ENCODE data around the gene KRT3.

DNA sequence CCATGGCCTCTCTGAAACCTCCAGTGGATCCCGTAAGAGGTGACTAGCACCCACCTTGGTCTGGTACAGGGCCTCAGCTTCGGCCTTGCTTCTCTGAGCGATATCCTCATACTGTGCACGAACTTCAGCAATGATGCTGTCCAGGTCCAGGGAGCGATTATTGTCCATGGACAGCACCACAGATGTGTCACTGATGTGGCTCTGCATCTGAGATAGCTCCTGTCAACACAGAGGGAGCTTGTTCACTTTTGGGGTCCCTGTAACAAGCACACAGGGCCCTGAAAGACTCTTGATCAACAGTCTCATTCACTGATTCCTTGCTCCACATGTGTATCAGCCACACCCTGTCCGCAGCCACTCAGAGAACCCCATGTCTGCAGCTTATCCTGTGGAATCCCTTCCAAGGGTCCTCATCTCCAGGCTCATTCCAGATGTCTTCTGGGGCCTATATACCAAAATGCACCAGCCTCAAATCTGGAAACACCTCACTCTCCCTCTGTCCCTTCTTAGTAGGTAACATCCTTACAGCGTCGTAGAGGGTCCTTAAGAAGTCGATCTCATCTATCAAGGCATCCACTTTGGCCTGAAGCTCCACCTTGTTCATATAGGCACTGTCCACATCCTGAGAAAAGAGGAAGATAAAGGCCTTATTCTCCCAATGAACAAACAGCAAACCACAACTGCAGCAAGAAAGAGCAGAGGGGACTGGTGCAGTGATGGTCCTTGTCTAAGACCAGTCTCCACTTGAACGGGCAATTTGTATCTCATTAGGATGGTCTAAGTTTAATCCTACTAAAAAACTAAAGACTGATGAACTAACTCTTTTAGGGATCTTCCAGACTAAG lies 3.5 kb downstream of the KRT3 start:
- no peak for TF ChIP-seq POLR2A (IDR thresholded peaks at IDR 0.05; ENCODE audit: low read length)
- no peak for TF ChIP-seq GATA1 (IDR thresholded peaks at IDR 0.05; ENCODE audit: low read depth, low read length)

Data from erythroblast (primary cell).